HepG2 (cell line): ENCODE data around the gene TPM2.

Experiments used
- FOSL1 ChIP-seq: sonication (generic); formaldehyde crosslinking; IDR thresholded peaks from 2 replicates; pipeline ENCODE4 v1.9.0; 2021; ENCODE audit warnings: missing genetic modification reagents, borderline replicate concordance
- TAF1 ChIP-seq: sonication (generic); formaldehyde crosslinking; IDR thresholded peaks from 2 replicates; pipeline ENCODE4 v1.4.0; 2020; ENCODE audit warnings: missing genetic modification reagents
- TF ChIP-seq, protein P1 (sequence below): sonication (generic); formaldehyde crosslinking; IDR thresholded peaks from 2 replicates; pipeline ENCODE4 v1.5.0; 2020; ENCODE audit warnings: mild to moderate bottlenecking, missing genetic modification reagents, moderate library complexity

DNA sequence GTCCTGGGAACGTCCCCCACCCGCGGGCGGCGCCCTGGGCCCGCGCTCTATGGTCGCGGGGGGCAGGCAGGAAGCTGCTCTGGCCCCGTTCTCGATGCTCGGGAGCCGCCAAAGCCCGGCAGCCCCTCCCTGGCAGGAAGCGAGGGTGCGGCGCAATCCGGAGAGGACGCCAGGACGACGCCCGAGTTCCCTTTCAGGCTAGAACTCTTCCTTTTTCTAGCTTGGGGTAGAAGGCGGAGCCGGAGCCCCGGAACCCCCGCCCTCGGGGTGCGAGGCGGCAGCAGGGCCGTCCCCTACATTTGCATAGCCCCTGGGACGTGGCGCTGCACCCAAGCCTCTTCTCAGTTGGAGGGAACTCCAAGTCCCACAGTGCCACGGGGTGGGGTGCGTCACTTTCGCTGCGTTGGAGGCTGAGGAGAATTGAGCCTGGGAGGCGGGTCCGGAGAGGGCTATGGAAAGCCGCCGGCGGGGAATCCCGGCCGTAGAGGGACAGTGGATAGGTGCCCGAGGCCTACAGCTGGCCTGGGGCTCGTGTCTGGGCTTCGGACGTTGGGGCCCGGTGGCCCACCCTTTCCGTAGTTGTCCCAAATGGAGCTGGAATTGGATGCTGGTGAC lies 42.6 kb upstream of the TPM2 start, which contains the start of the genes CREB3 and TLN1:
- TF ChIP-seq TAF1 (CRISPR knock-in tag): peak; percentile 72; the same call in 1 of the 2 replicates
- TF ChIP-seq, protein P1, sequence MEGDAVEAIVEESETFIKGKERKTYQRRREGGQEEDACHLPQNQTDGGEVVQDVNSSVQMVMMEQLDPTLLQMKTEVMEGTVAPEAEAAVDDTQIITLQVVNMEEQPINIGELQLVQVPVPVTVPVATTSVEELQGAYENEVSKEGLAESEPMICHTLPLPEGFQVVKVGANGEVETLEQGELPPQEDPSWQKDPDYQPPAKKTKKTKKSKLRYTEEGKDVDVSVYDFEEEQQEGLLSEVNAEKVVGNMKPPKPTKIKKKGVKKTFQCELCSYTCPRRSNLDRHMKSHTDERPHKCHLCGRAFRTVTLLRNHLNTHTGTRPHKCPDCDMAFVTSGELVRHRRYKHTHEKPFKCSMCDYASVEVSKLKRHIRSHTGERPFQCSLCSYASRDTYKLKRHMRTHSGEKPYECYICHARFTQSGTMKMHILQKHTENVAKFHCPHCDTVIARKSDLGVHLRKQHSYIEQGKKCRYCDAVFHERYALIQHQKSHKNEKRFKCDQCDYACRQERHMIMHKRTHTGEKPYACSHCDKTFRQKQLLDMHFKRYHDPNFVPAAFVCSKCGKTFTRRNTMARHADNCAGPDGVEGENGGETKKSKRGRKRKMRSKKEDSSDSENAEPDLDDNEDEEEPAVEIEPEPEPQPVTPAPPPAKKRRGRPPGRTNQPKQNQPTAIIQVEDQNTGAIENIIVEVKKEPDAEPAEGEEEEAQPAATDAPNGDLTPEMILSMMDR: peak; percentile 83
- no peak for TF ChIP-seq FOSL1 (CRISPR knock-in tag)
